Neuronal stem cell (in vitro differentiated cells): ENCODE measurements around the gene DHX40.

ENCODE experiments used
- DNase-seq: peaks from one replicate; pipeline ENCODE4 v3.0.0-alpha.2; 2013; ENCODE audit warnings: low spot score
- H2AFZ ChIP-seq: one replicate; pipeline ENCODE4 v1.6.1; 2013; ENCODE audit warnings: mild to moderate bottlenecking, low read length, inconsistent platforms
- H2AK5ac ChIP-seq: 2 replicates; pipeline ENCODE4 v1.6.1; 2013; ENCODE audit warnings: low read depth, mild to moderate bottlenecking, inconsistent platforms, low read length, moderate library complexity, mixed read lengths
- H2BK120ac ChIP-seq: 2 replicates; pipeline ENCODE4 v1.6.1; 2013; ENCODE audit warnings: low read depth, mild to moderate bottlenecking, inconsistent platforms, low read length, moderate library complexity, mixed read lengths
- H2BK12ac ChIP-seq: one replicate; pipeline ENCODE4 v1.6.1; 2013; ENCODE audit warnings: low read length, inconsistent platforms
- H2BK15ac ChIP-seq: 2 replicates; pipeline ENCODE4 v1.6.1; 2013; ENCODE audit warnings: mild to moderate bottlenecking, low read length, inconsistent platforms, mixed read lengths
- H2BK5ac ChIP-seq: one replicate; pipeline ENCODE4 v1.6.1; 2013; ENCODE audit warnings: inconsistent platforms, mild to moderate bottlenecking, low read length, moderate library complexity
- H3K14ac ChIP-seq: one replicate; pipeline ENCODE4 v1.6.1; 2013; ENCODE audit warnings: low read length, inconsistent platforms
- H3K18ac ChIP-seq: 2 replicates; pipeline ENCODE4 v1.6.1; 2013; ENCODE audit warnings: low read length, inconsistent platforms
- H3K23ac ChIP-seq: 2 replicates; pipeline ENCODE4 v1.6.1; 2013; ENCODE audit warnings: low read depth, mild to moderate bottlenecking, mixed read lengths, low read length, inconsistent platforms; ENCODE audit not compliant: poor library complexity
- H3K27ac ChIP-seq: replicated peaks from 3 replicates; pipeline ENCODE4 v1.5.1; 2013; ENCODE audit warnings: low read length, inconsistent platforms
- H3K27me3 ChIP-seq, 3 experiments: 2 replicates each; pipeline ENCODE4 v1.6.1; 2013; ENCODE audit warnings: low read length in 3 of 3, mild to moderate bottlenecking in 2 of 3, inconsistent platforms in 1 of 3, low read depth in 1 of 3, mixed read lengths in 1 of 3, moderate library complexity in 1 of 3; ENCODE audit not compliant: control insufficient read depth in 3 of 3, insufficient read depth in 3 of 3
- H3K36me3 ChIP-seq, 2 donors: replicated peaks in 1 of 2; 2 replicates each; pipeline ENCODE4 v1.6.1; 2013; ENCODE audit warnings: low read length in 2 of 2; ENCODE audit not compliant: control insufficient read depth in 2 of 2, insufficient read depth in 2 of 2
- H3K4ac ChIP-seq: 2 replicates; pipeline ENCODE4 v1.6.1; 2013; ENCODE audit warnings: inconsistent platforms, mild to moderate bottlenecking, low read length, moderate library complexity
- H3K4me1 ChIP-seq, 2 donors: 1 replicate in 1 of 2; 2 replicates in 1 of 2; pipeline ENCODE4 v1.6.1; 2013; ENCODE audit warnings: low read length in 2 of 2, low read depth in 1 of 2; ENCODE audit not compliant: control insufficient read depth in 2 of 2, insufficient read depth in 1 of 2
- H3K4me2 ChIP-seq: one replicate; pipeline ENCODE4 v1.6.1; 2013; ENCODE audit warnings: mild to moderate bottlenecking, low read length, inconsistent platforms; ENCODE audit not compliant: insufficient read depth, poor library complexity, severe bottlenecking
- H3K4me3 ChIP-seq, 2 donors: 2 replicates each; pipeline ENCODE4 v1.5.1; 2013; ENCODE audit warnings: low read length in 2 of 2, mild to moderate bottlenecking in 2 of 2, inconsistent platforms in 1 of 2, moderate library complexity in 1 of 2
- H3K79me1 ChIP-seq: one replicate; pipeline ENCODE4 v1.6.1; 2013; ENCODE audit warnings: low read depth, mild to moderate bottlenecking, inconsistent platforms, low read length, moderate library complexity
- H3K9ac ChIP-seq: one replicate; pipeline ENCODE4 v1.6.1; 2013; ENCODE audit warnings: mild to moderate bottlenecking, low read depth, low read length, inconsistent platforms; ENCODE audit not compliant: poor library complexity
- H3K9me3 ChIP-seq, 2 donors: replicated peaks in 1 of 2; 2 replicates each; pipeline versions ENCODE3 to v1.6.1; 2013; ENCODE audit warnings: low read length in 2 of 2, mild to moderate bottlenecking in 2 of 2, inconsistent platforms in 1 of 2, low read depth in 1 of 2, mixed read lengths in 1 of 2, moderate library complexity in 1 of 2; ENCODE audit not compliant: control insufficient read depth in 2 of 2, insufficient read depth in 1 of 2
- H4K8ac ChIP-seq: one replicate; pipeline ENCODE4 v1.6.1; 2013; ENCODE audit warnings: low read depth, mild to moderate bottlenecking, inconsistent platforms, low read length, moderate library complexity
- H4K91ac ChIP-seq: one replicate; pipeline ENCODE4 v1.6.1; 2013; ENCODE audit warnings: low read length, low read depth, mild to moderate bottlenecking, inconsistent platforms; ENCODE audit not compliant: poor library complexity
- WGBS, 2 donors: extraction: QIAGEN DNeasy Blood & Tissue Kit; methylation state at CpG; one replicate each; pipeline ENCODE4 v1.1.7; 2013; ENCODE audit warnings: missing lambda C conversion rate in 2 of 2, mixed read lengths in 1 of 2; ENCODE audit not compliant: insufficient read length in 2 of 2, insufficient replicate concordance in 1 of 2; ENCODE audit errors: extremely low coverage in 2 of 2; 5-methylcytosine and 5-hydroxymethylcytosine counted together

Gene DHX40

GRCh38 chr17:59616253-59616920 lies 51.0 kb downstream of the DHX40 start:
- Histone ChIP-seq H3K18ac (no peak overlapping the region), H3K4me3 (no peak overlapping the region), H3K36me3 (peaks cover 0 to 10% of the 10 kb centered on the region in 2 donors), H3K27me3 (no peaks in the 10 kb centered on the region), H3K79me1 (no peaks in the 10 kb centered on the region), H4K8ac (no peak overlapping the region), H2AFZ (no peak overlapping the region), H4K91ac (no peak overlapping the region), H2BK120ac (no peak overlapping the region), H3K4me1 (peaks cover 2 to 8% of the 10 kb centered on the region in 2 donors), H2BK5ac (no peak overlapping the region), H2AK5ac (no peak overlapping the region), H3K27ac (no peak overlapping the region), H2BK15ac (no peak overlapping the region), H3K4ac (no peak overlapping the region), H2BK12ac (no peak overlapping the region), H3K9me3 (no peaks in the 10 kb centered on the region), H3K9ac (no peak overlapping the region), H3K23ac (no peak overlapping the region), H3K4me2 (no peak overlapping the region), H3K14ac (no peak overlapping the region)
- DNase-seq = no peak
- WGBS, 2 donors = no CpG with 5 or more reads among the region's 7 CpGs

GRCh38 chr17:59617156-59617732 lies 51.8 kb downstream of the DHX40 start:
- H3K18ac ChIP-seq = no peak overlapping the region
- peaks cover 0 to 11% of the 10 kb centered on the region in 2 donors for H3K36me3 ChIP-seq
- peaks cover 2 to 11% of the 10 kb centered on the region in 2 donors for H3K4me1 ChIP-seq
- H2AK5ac ChIP-seq = no peak overlapping the region
- H3K14ac ChIP-seq = no peak overlapping the region
- no CpG with 5 or more reads among the region's 1 CpG for WGBS, 2 donors
- no peak overlapping the region for H4K8ac ChIP-seq
- H3K79me1 ChIP-seq = no peaks in the 10 kb centered on the region
- H4K91ac ChIP-seq = no peak overlapping the region
- no peak overlapping the region for H2BK15ac ChIP-seq
- no peak overlapping the region for H3K4me3 ChIP-seq
- H2AFZ ChIP-seq = no peak overlapping the region
- no peaks in the 10 kb centered on the region for H3K27me3 ChIP-seq
- H2BK5ac ChIP-seq = no peak overlapping the region
- H2BK12ac ChIP-seq = no peak overlapping the region
- no peak overlapping the region for H3K27ac ChIP-seq
- H3K23ac ChIP-seq = no peak overlapping the region
- no peak overlapping the region for H3K9ac ChIP-seq
- H3K4ac ChIP-seq = no peak overlapping the region
- H3K4me2 ChIP-seq = no peak overlapping the region
- no peaks in the 10 kb centered on the region for H3K9me3 ChIP-seq
- H2BK120ac ChIP-seq = no peak overlapping the region
- no peak for DNase-seq

- peak overlapping the region; percentile 73 for H3K23ac ChIP-seq
- H3K4me1 ChIP-seq = peaks cover 2 to 22% of the 10 kb centered on the region in 2 donors
- H3K9ac ChIP-seq = peak overlapping the region; percentile 98
- H3K18ac ChIP-seq = peak overlapping the region; percentile 99
- H3K4ac ChIP-seq = no peak overlapping the region
- no peaks in the 10 kb centered on the region for H3K79me1 ChIP-seq
- no peak overlapping the region for H3K14ac ChIP-seq
- no peak for DNase-seq
- peak overlapping the region; percentile 63 for H2BK120ac ChIP-seq
- no peaks in the 10 kb centered on the region for H3K9me3 ChIP-seq
- H3K27ac ChIP-seq = peak overlapping the region; percentile 99
- peaks cover 0 to 24% of the 10 kb centered on the region in 2 donors for H3K36me3 ChIP-seq
- H3K4me2 ChIP-seq = peak overlapping the region; percentile 65
- WGBS, 2 donors = no CpG with 5 or more reads among the region's 11 CpGs
- H2BK12ac ChIP-seq = no peak overlapping the region
- H2BK5ac ChIP-seq = peak overlapping the region; percentile 99
- H2BK15ac ChIP-seq = no peak overlapping the region
- peak overlapping the region; percentile 80 to 99 for H3K4me3 ChIP-seq
- H3K27me3 ChIP-seq = no peaks in the 10 kb centered on the region
- H4K91ac ChIP-seq = no peak overlapping the region
- no peak overlapping the region for H2AK5ac ChIP-seq
- H4K8ac ChIP-seq = no peak overlapping the region
- H2AFZ ChIP-seq = peak overlapping the region; percentile 94
Observed at GRCh38 chr17:59619035-59619297, 53.6 kb downstream of the DHX40 start.

- no CpG with 5 or more reads among the region's 65 CpGs for WGBS, 2 donors
Observed at GRCh38 chr17:59619298-59620063, 54.1 kb downstream of the DHX40 start, which contains the start of gene CLTC. Gene CLTC (plus strand): TSS chr17:59619895. CDS start chr17:59620132, 237 bp downstream.

More at GRCh38 chr17:59619298-59620063, 54.1 kb downstream of the DHX40 start, which contains the start of gene CLTC:
- H2AFZ ChIP-seq = peak within 1 kb of the TSS; percentile 94
- peak within 1 kb of the TSS; percentile 99 for H3K27ac ChIP-seq
- no peaks in the 10 kb centered on the region for H3K27me3 ChIP-seq
- H3K9me3 ChIP-seq = no peaks in the 10 kb centered on the region
- H2AK5ac ChIP-seq = peak within 1 kb of the TSS; percentile 95
- no peak within 1 kb of the TSS for H2BK12ac ChIP-seq
- H4K8ac ChIP-seq = peak within 1 kb of the TSS; percentile 43
- H3K4me2 ChIP-seq = peak within 1 kb of the TSS; percentile 68
- H3K4me1 ChIP-seq = peaks cover 2 to 22% of the 10 kb centered on the region in 2 donors
- H2BK120ac ChIP-seq = peak within 1 kb of the TSS; percentile 99
- peaks cover 0 to 22% of the 10 kb centered on the region in 2 donors for H3K36me3 ChIP-seq
- peak within 1 kb of the TSS; percentile 92 for H4K91ac ChIP-seq
- H2BK5ac ChIP-seq = peak within 1 kb of the TSS; percentile 99
- H3K4ac ChIP-seq = peak within 1 kb of the TSS; percentile 66
- peak within 1 kb of the TSS; percentile 99 for H3K23ac ChIP-seq
- H3K14ac ChIP-seq = peak within 1 kb of the TSS; percentile 99
- H3K9ac ChIP-seq = peak within 1 kb of the TSS; percentile 98
- DNase-seq = peak; percentile 96
- no peaks in the 10 kb centered on the region for H3K79me1 ChIP-seq
- H3K4me3 ChIP-seq = peak within 1 kb of the TSS; percentile 80 to 99
- H2BK15ac ChIP-seq = peak within 1 kb of the TSS; percentile 98
- H3K18ac ChIP-seq = peak within 1 kb of the TSS; percentile 99
